ENCODE measurements around the gene DENND2C. TPM values are rescaled to one million over a fixed set of nuclear protein-coding genes. Genes with fewer than 3 reads are reported as not detected.
A peak's percentile ranks its signal among the peaks of the same experiment; 100 is the strongest.

Gene DENND2C
- total and polyA plus RNA-seq, 8 donors, result 1.0 to 2.6 (median 2.0) TPM

DNA sequence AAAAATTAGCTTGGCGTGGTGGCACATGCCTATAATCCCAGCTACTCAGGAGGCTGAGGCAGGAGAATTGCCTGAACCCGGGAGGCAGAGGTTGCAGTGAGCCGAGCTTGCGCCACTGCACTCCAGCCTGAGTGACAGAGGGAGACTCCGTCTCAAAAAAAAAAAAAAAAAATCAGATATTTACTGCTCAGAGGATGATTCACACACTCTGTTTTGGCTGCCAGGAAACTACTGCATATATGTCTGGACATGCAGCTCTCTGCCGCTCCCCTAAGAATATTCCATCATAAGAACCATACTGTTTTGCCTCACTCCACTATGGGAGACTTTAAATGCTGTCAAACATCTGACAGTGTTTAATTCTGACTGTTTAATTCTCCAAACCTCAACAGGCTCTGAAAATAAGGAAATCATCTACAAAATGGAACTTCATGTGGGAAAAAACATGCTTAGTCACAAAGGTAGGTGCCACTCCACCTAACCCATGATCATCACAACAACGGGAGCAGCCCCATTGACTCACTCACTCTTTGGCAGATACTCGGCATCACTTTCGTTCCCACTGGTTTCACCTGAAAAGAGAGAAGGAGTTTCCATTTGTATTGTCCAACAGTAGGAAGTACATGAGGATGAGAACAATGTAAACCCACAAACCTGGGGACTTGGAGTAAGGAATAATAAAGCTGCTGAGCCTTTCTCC lies 59.2 kb downstream of the DENND2C start:
- no peak for FAIRE-seq
- Histone ChIP-seq H3K4me1 (no peaks in the 10 kb centered on the region), H3K36me3 (no peaks in the 10 kb centered on the region), H3K4me3 (no peak overlapping the region), H3K27me3 (no peaks in the 10 kb centered on the region), H3K27ac (no peak overlapping the region), H3K9me3 (no peaks in the 10 kb centered on the region)
- no peak for DNase-seq
- peak in 1 of 4 donors; percentile 34 for ATAC-seq
- TF ChIP-seq, protein P1, sequence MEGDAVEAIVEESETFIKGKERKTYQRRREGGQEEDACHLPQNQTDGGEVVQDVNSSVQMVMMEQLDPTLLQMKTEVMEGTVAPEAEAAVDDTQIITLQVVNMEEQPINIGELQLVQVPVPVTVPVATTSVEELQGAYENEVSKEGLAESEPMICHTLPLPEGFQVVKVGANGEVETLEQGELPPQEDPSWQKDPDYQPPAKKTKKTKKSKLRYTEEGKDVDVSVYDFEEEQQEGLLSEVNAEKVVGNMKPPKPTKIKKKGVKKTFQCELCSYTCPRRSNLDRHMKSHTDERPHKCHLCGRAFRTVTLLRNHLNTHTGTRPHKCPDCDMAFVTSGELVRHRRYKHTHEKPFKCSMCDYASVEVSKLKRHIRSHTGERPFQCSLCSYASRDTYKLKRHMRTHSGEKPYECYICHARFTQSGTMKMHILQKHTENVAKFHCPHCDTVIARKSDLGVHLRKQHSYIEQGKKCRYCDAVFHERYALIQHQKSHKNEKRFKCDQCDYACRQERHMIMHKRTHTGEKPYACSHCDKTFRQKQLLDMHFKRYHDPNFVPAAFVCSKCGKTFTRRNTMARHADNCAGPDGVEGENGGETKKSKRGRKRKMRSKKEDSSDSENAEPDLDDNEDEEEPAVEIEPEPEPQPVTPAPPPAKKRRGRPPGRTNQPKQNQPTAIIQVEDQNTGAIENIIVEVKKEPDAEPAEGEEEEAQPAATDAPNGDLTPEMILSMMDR (IDR thresholded peaks at IDR 0.05), result no peak
- intact Hi-C loops (cut with DNase I), result no loop called here
- 94 to 96% methylated on average over 8 to 9 of the region's 9 CpGs for WGBS, 2 donors

DNA sequence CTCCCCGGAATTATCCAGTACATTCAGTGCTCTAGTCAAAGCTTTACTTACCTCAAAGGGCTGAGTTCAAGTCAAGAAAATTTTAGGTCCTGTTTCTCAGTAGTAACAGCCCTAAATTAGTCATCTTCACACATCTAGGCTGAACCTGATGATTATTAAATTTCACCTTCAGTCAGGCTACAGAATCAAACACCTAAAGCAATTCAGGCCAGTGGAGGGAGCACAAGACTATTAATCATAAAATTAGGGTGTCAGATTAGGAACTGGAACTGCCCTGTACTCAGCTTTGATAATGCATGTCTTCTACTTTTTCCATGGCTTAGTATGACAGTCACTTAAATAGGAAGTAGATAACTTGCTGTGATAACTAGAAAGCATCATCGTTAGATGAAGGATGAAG lies 60.0 kb downstream of the DENND2C start:
- no peak for ATAC-seq
- 83 to 85% methylated on average over 2 of the region's 2 CpGs for WGBS, 2 donors

GRCh38 chr1:114609026-114609425 lies 60.8 kb downstream of the DENND2C start:
- TF ChIP-seq, protein P1 (IDR thresholded peaks at IDR 0.05), result no peak
- no peaks in the 10 kb centered on the region for H3K27me3 ChIP-seq
- no peaks in the 10 kb centered on the region for H3K36me3 ChIP-seq
- H3K4me1 ChIP-seq, result no peaks in the 10 kb centered on the region
- no peak overlapping the region for H3K4me3 ChIP-seq
- no peak for FAIRE-seq
- WGBS, 2 donors, result 90 to 91% methylated on average over 3 of the region's 3 CpGs
- no peaks in the 10 kb centered on the region for H3K9me3 ChIP-seq
- intact Hi-C loops (cut with DNase I), result no loop called here
- H3K27ac ChIP-seq, result no peak overlapping the region
- no peak for DNase-seq
- ATAC-seq, result no peak

More for the DNA sequence above, 60.0 kb downstream of the DENND2C start:
- DNase-seq (no peak), FAIRE-seq (no peak)
- Histone ChIP-seq H3K27ac (no peak overlapping the region), H3K9me3 (no peaks in the 10 kb centered on the region), H3K4me1 (no peaks in the 10 kb centered on the region), H3K27me3 (no peaks in the 10 kb centered on the region), H3K4me3 (no peak overlapping the region), H3K36me3 (no peaks in the 10 kb centered on the region)
- TF ChIP-seq, protein P1 (IDR thresholded peaks at IDR 0.05), result no peak
- intact Hi-C loops (cut with DNase I), result no loop called here

DNA sequence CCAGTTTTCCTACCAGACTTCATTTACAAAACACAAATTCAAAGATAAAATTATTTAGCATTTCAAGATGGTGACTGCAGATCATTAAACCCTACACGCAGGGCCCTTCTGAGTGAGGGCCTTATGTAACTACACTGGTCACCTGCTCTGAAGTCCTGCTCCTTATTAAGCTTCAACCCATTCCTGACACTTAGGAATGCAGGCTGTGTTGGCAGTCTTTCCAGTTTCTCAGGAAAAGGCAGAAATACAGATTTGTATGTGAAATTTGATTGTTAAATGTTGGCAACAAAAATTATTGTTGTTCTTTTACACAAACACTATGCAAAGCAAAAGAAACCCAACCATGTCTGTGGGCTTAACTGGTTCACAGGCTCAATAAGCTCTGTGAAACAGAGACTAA lies 62.6 kb downstream of the DENND2C start:
- 48 to 50% methylated on average over 1 of the region's 1 CpG for WGBS, 2 donors
- no peaks in the 10 kb centered on the region for H3K36me3 ChIP-seq
- intact Hi-C loops (cut with DNase I), result no loop called here
- H3K4me1 ChIP-seq, result no peaks in the 10 kb centered on the region
- H3K27me3 ChIP-seq, result no peaks in the 10 kb centered on the region
- no peak for FAIRE-seq
- H3K9me3 ChIP-seq, result no peaks in the 10 kb centered on the region
- H3K27ac ChIP-seq, result no peak overlapping the region
- ATAC-seq, result no peak
- TF ChIP-seq, protein P1 (IDR thresholded peaks at IDR 0.05), result no peak
- no peak for DNase-seq
- no peak overlapping the region for H3K4me3 ChIP-seq

- TF ChIP-seq, protein P1 (IDR thresholded peaks at IDR 0.05), result no peak
- H3K27me3 ChIP-seq, result no peaks in the 10 kb centered on the region
- H3K9me3 ChIP-seq, result no peaks in the 10 kb centered on the region
- no peak overlapping the region for H3K27ac ChIP-seq
- no peak overlapping the region for H3K4me3 ChIP-seq
- no peak for ATAC-seq
- 92 to 96% methylated on average over 1 of the region's 1 CpG for WGBS, 2 donors
- intact Hi-C loops (cut with DNase I), result no loop called here
- H3K4me1 ChIP-seq, result no peaks in the 10 kb centered on the region
- peaks cover 0 to 10% (median 0%) of the 10 kb centered on the region in 3 donors for H3K36me3 ChIP-seq
- no peak for DNase-seq
- FAIRE-seq, result no peak
These were observed 71.9 kb downstream of the DENND2C start for GRCh38 chr1:114597949-114598348.
